Measurements from ENCODE around the gene HDAC4. TPM values are rescaled to one million over a fixed set of nuclear protein-coding genes. Genes with fewer than 3 reads are reported as not detected.

Gene HDAC4
- total RNA-seq, 1 experiment from 2014 or later: 32.0 TPM

DNA sequence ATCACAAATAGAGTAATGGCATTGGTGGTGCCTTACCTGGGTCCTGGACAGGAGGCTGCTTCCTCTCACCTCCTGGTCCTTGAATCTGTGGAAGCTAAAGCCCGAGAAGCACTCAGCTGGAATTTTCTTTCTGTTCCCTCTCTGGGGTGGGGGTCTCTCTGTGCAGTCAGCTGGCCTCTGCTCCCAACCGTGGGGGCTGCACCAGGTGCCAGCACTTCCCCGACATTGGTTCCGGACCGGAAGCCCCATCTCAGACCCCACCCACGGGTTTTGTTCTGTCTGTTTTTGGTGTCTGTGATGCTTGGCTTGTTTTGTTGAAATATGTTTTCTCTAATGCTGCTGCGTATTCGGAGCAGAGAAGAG, 398.2 kb downstream of the HDAC4 start:
- Histone ChIP-seq H3K14ac (ENCODE audit: insufficient read depth, low read length) (no peak overlapping the region; the same call in 1 of the 2 replicates), H3K9me3 (ENCODE audit: control insufficient read depth, low read depth, low read length) (no peaks in the 10 kb centered on the region), H3K27me3 (ENCODE audit: insufficient read depth, low read length) (no peaks in the 10 kb centered on the region), H3K56ac (ENCODE audit: insufficient read length, low read depth, low read length) (no peak overlapping the region), H3K18ac (ENCODE audit: insufficient read length, low read depth, low read length) (no peak overlapping the region), H4K20me1 (ENCODE audit: control insufficient read depth, insufficient read depth, insufficient read length) (no peaks in the 10 kb centered on the region), H4K5ac (ENCODE audit: insufficient read length, low read depth, low read length) (no peak overlapping the region), H3T11ph (ENCODE audit: low read length) (no peak overlapping the region), H3K4me1 (ENCODE audit: insufficient read depth, low read length) (no peaks in the 10 kb centered on the region), H3K4me2 (ENCODE audit: insufficient read depth, insufficient read length, low read length) (no peak overlapping the region), H2BK120ac (ENCODE audit: low read depth, low read length, poor library complexity, severe bottlenecking) (no peak overlapping the region), H3K79me1 (ENCODE audit: insufficient read depth, low read depth, low read length, poor library complexity, severe bottlenecking) (no peaks in the 10 kb centered on the region), H3K23me2 (ENCODE audit: insufficient read length, low read depth, low read length, poor library complexity, severe bottlenecking) (no peaks in the 10 kb centered on the region), H4K8ac (replicated peaks; ENCODE audit: insufficient read length, low read depth, low read length) (no peak overlapping the region), H2BK5ac (ENCODE audit: insufficient read length, low read length) (no peak overlapping the region), H3K23ac (ENCODE audit: insufficient read length, low read depth, low read length) (no peak overlapping the region), H2BK15ac (ENCODE audit: low read depth, low read length) (no peak overlapping the region), H3K27ac (ENCODE audit: insufficient read length, low read depth, low read length) (no peak overlapping the region), H2BK12ac (ENCODE audit: insufficient read length, low read depth, low read length) (no peak overlapping the region), H2AK5ac (ENCODE audit: insufficient read length, low read length) (no peak overlapping the region), H4K91ac (ENCODE audit: insufficient read length, low read depth, low read length) (no peak overlapping the region), H2BK20ac (ENCODE audit: low read depth, low read length, poor library complexity, severe bottlenecking) (no peak overlapping the region), H2AFZ (ENCODE audit: low read length) (no peak overlapping the region), H3K9ac (ENCODE audit: extremely low read depth, insufficient read length, low read length) (no peak overlapping the region), H3K4ac (ENCODE audit: low read depth, low read length) (no peak overlapping the region), H3K79me2 (ENCODE audit: insufficient read depth, low read length) (0 out of 2 replicates have a peak, but pooled peaks cover 1% of the 10 kb centered on the region)
- Mint-ChIP-seq H3K27ac (no peak overlapping the region), H3K9me3 (peaks cover 2 to 3% of the 10 kb centered on the region in 2 experiments; a peak in 4 of 5 replicates), H3K4me1 (no peaks in the 10 kb centered on the region), H3K4me3 (no peak overlapping the region), H3K27me3 (ENCODE audit: low read depth) (peaks cover 32% of the 10 kb centered on the region), H3K36me3 (ENCODE audit: insufficient read depth in 1 of 3, low read depth in 3 of 3) (peaks cover 0 to 2% (median 0%) of the 10 kb centered on the region in 3 experiments; a peak in 1 of 7 replicates)
- TF ChIP-seq, protein P1, sequence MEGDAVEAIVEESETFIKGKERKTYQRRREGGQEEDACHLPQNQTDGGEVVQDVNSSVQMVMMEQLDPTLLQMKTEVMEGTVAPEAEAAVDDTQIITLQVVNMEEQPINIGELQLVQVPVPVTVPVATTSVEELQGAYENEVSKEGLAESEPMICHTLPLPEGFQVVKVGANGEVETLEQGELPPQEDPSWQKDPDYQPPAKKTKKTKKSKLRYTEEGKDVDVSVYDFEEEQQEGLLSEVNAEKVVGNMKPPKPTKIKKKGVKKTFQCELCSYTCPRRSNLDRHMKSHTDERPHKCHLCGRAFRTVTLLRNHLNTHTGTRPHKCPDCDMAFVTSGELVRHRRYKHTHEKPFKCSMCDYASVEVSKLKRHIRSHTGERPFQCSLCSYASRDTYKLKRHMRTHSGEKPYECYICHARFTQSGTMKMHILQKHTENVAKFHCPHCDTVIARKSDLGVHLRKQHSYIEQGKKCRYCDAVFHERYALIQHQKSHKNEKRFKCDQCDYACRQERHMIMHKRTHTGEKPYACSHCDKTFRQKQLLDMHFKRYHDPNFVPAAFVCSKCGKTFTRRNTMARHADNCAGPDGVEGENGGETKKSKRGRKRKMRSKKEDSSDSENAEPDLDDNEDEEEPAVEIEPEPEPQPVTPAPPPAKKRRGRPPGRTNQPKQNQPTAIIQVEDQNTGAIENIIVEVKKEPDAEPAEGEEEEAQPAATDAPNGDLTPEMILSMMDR (conservative IDR thresholded peaks at IDR 0.05): no peak
- WGBS (ENCODE audit: extremely low coverage, insufficient read length, low lambda C conversion rate): no CpG with 5 or more reads among the region's 8 CpGs
- DNase-seq: no peak
